Stimulated activated CD8-positive, alpha-beta memory T cell treated with anti-CD3 and anti-CD28 coated beads, Interleukin-4, amount 100 ng/mL, for 24 hours (primary cell): ENCODE results near the gene MAS1L.

ENCODE experiments used
- DNase-seq: peaks from one replicate; pipeline ENCODE4 v3.0.0-alpha.2; 2020; ENCODE audit warnings: low read depth

MAS1L gene

GRCh38 chr6:29487660-29488059, at the start of gene MAS1L:
Gene MAS1L, minus strand, starts transcription at chr6:29487956. Its CDS starts 54 bp downstream, at chr6:29487902.
- DNase-seq = no peak

GRCh38 chr6:29532320-29532951, 44.7 kb upstream of the MAS1L start:
- no peak for DNase-seq

GRCh38 chr6:29531668-29532067, 43.9 kb upstream of the MAS1L start:
- no peak for DNase-seq

DNA sequence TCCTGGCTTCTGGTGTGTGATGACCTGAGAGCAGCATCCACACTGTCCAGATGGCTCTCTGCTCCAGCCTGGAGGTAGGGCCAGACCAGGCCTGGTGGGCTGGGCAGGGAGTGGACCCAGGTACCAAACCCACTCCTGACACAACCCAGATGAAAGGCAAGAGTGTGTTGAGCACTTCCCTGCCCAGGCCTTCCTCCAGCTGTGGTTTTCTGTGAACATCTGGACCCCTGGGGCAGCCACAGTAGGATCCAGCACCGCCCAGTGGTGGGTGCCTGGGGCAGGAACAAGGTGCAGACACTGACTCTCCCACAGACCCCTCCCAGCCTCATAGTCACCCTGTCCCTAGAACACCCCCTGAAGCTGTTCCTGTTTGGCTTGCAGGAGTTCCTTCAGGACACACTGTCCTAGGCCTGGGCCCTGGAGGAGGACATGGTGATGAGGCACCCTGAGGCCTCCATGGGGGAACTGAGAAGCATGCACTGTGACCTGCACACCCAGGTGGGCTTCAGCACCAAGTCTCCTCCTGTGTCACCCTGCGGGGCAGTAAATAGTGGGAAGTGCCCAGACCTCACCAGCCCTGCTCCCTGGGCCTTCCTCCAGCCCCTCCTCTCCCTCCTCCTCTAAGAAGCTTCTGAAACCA, 43.0 kb upstream of the MAS1L start:
- no peak for DNase-seq

DNA sequence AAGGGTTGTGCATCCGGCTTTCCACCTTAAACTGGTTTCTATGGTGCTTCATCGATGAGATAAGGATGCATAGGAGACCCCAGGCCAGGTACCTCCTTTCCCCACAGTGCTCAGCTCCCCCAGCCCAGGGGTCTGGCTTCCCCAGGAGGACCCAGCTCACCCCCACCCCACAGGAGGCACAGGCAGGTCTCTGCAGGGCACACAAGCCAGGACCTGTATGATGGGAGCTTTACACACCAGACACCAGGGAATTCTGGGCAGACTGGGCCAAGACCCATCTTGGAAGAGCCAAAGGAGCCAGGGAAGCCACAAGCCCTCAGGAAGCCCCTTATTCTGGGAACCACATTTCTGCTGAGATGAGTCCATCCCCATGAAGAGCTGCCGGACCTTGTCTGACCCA, 42.2 kb upstream of the MAS1L start:
- DNase-seq = no peak

- no peak for DNase-seq
These were observed 41.3 kb upstream of the MAS1L start for GRCh38 chr6:29528988-29529560.

GRCh38 chr6:29528300-29528931, 40.7 kb upstream of the MAS1L start:
- no peak for DNase-seq

DNA sequence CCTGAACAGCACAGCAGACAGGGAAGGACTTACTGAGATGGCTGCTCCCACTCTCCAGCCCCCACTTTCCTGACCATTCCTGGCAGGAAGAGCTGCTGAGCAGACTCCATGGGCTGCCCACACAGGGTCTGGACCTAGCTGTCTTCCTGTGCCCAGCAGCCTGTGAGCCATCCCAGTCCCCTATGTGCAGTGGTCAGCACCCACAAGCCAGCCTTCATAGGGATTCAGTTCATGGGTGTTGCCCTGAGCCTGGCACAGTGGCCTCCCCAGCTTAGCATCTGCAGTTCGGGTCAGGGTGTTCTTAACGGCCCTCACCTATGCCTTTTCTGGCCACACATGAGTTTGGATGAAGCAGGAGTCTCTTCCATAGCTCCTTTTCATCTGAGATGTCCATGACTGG, 39.8 kb upstream of the MAS1L start:
- no peak for DNase-seq

GRCh38 chr6:29527126-29527525, 39.4 kb upstream of the MAS1L start:
- no peak for DNase-seq

DNA sequence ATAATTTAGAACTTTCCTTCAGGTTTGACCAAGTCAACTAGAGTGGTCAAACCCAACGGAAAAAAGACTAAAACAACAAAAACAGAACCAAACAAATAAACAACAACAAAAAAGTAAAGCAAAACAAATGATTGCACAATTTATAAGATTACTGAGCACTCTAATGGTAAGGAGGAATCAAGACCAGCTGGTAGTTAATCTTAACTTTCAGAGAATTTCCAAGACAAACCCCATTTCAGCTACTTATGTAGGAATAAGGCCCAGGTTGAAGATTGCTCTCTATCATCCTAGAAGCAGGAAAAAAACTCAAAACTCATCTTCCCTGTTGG, 37.5 kb upstream of the MAS1L start:
- no peak for DNase-seq

DNA sequence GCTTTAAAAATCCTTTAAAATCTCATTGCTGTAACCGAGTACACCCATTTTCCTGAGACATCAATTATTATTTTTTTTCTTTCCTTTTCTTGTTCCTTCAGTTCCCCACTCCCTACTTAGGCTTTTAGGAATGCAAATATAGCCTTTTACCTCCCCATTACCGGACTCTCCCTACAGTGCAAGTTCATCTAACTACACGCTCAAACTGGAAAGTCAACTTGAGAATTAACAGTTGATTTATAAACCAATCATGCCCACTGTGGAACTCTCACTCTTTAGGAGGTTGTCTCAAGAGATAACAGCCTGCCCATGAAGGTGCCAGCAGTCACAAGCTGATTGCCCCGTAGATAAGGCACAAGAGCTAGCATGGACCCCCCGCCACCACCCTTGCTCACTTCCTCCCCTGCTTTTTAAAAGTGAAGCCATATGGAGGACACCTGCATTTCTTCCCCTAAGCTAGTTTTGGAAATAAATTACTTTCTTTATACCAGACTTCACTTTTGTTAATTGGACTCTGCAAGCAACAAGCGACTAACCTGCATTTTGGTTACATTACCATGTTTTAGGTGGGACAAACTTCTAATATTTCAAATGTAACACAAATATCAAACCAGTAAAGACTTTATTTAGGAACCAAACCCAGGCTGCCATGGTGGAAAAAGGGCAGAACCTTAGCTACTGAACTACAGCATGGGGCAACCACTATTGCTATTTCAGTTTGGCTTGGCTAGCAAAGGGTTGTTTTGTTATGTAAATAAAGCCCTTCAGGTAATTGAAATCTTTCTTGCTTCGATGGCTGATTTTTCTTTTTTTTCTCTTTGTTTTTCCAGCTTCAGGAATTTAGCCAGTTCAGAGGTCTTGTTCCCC, 36.9 kb upstream of the MAS1L start:
- no peak for DNase-seq

- DNase-seq = no peak
These were observed 36.3 kb upstream of the MAS1L start for GRCh38 chr6:29524044-29524443.

GRCh38 chr6:29522227-29522626, 34.5 kb upstream of the MAS1L start:
- DNase-seq = no peak

- no peak for DNase-seq
These were observed 33.4 kb upstream of the MAS1L start for GRCh38 chr6:29521006-29521680.

GRCh38 chr6:29520232-29520631, 32.5 kb upstream of the MAS1L start:
- no peak for DNase-seq

DNA sequence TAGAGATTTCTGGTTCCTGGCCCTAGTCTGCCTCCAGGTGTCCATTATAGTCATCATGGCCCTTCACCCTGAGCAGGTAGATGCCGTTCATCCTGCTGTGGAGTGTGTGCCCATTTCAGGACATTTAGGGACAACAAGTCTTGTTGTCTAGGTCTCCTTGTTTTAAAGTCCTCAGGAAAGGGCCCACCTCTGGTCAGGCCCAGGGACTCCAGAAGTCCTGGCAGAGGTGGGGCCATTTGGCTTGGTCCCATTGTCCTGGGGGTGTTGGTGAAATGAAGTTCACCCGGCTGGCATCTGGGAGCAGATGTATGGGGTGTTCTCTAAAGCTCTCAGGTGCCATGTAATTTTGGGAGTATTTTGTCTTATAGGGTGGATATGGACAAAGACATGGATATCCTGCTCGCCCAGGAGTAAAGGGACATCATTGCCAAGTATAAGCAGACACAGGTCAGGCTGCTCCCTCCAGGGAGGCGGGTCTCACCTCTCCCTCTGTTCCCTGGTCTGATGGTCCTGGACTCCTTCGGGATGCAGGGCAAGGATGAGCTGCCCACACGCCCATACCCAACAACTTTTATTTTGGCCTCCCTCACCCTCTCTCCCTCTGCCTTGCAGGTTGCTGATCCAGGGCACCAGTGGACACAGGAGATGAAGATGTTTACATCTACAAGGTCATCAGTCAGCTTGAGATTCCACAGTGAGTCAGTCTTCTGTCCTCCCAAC, 31.7 kb upstream of the MAS1L start:
- DNase-seq = no peak

GRCh38 chr6:29517728-29518440, 30.1 kb upstream of the MAS1L start:
- DNase-seq = no peak

DNA sequence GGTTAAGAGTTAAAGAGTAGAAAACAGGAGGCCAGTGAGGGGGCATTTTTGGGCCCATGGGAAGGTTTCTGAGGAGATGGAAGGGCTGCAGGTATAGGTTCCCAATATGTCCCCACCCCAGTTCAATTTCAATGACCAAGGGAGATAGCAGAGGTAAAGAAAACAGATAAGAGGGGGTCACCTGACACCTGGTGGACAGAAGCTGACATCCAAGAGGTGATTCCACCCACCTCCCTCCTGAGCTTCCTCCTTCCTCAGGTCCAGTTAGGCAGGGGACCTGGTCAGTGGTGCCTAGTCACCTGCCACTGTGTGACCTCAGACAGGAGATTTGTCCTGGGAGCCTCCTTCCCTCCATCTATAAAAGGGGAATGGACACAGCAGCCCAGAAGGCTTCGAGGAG, 29.5 kb upstream of the MAS1L start:
- DNase-seq = no peak

DNA sequence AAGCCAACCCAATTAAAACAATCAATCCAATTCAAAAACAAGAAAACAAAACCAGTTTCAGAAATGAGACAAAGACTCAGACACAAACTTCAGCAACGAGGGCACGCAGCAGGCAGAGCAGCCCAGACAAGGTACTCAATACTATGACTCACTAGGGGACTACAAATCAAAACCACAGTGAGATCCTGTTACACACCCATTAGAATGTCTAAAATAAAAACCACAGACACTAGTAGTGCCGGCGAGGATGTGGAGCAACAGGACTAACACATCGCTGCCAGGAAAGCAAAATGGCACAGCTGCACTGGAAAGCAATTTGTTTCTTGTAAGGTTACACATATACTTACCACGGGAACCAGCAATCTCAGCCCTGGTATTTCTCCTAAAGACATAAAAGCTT, 28.4 kb upstream of the MAS1L start:
- peak; percentile 1 for DNase-seq

DNA sequence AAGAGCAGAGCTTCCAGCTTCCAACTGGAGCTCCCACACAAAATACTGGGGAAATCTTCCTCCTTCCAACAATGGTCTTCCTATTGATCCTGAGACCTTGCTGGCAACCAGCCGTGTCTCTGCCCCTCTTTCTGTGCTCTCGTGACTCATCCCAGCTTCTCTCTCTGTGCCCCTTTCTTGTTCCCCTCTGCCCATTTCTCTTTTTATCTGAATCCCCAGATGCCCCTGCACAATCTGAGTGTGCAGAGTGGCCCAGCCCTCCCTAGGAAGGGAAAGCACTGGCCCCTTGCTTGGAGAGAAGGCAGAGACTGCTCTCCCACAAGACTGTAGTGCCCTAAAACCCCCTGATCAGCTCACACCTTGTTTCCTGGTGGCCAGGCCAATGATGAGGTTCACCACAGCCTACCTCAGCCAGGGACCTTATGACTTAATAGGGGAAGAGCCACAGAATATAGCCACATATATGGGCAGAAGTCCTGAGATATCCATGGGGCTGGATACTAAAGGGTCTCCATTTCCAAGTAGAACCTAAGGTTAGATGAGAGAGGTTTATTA, 23.1 kb upstream of the MAS1L start:
- DNase-seq = no peak
